ENCODE results near the gene C5orf63.
"Not testable (repeated sequence)": the region's sequence is repeated elsewhere in the genome, so short reads cannot be mapped to it uniquely, and the experiment has no call there.

C5orf63 gene

DNA sequence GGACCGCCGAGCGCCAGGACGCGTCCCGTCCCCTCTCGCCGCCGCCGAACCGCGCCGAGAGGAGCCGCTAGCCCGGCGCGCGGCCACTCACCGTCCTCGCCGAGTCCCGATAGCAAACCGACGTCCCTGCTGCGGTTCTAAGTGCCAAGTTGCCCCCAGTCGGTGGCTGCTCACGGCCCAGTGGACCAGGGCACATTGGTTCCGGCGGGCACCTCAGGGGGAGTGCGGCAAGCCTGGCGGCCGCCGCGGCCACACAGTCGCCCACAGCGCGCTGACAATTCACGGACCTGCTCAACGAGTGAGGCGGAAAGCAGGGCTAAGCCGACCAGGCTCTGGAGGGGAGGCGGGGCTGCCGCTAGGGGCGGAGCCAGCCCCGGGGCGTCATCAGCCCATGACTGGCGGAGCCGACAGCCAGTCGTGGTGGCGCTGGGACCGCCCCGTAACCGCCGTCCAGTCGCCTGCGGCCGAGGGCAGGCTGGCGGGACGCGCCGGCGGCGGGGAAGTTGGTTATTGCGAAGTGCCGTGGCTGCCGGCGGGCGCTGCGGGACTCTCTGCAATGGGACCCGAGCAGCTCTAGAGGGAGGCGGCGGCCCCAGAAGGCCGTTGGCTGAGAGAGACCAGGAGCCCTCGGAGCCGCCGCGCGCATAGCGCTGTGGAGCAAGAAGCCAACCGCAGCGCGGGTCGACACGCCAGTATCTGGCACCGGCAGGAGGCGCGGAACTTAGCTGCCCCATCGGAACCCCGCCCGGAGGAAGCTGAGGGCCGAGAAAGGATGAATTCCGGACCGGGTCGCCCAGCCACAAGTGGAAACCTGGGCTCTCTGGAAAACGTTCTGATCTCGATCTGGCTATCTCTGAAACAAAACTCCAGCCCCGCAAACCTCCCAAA is 42.8 kb downstream of the C5orf63 start, which contains the start of gene MARCHF3:
MARCHF3 (minus strand) TSS at position 300 of the 888 bp plus-strand sequence. CDS start 112,387 bp downstream, outside the sequence.
- peak; percentile 86 to 94 (median 90) for DNase-seq

DNA sequence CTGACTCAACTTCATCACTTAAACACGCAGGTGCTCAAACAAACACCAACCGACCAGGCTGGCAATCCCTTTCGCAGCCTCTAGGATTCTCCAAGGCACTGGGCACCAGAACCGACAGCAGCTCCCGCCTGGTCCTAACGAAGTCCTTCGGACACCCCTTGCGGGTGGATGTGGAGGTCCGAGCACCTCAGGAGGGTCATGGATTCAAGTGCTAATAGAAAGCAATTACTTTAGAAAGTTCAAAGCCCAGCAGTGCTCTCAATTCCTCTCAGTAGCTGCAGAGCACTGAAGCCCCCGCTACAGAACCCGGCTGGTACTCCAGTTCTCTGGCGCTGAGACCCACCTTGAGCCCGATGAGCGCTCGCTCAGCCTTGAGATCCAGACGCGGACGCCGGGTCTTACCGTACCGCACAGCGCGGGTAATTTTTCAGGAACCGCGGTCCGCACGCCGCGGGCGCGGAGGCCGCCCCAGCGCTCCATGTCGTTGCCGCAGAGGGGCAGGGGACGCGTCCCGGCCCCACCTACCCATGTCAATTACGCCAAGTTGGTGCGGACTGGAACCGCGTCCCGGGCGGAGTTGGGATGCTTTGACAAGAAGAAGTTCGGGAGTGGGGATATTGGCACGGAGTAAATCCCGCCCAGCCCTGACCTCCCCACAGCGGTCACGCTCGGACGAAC is 43.6 kb downstream of the C5orf63 start:
- DNase-seq: peak; percentile 12 to 50 (median 25)

DNA sequence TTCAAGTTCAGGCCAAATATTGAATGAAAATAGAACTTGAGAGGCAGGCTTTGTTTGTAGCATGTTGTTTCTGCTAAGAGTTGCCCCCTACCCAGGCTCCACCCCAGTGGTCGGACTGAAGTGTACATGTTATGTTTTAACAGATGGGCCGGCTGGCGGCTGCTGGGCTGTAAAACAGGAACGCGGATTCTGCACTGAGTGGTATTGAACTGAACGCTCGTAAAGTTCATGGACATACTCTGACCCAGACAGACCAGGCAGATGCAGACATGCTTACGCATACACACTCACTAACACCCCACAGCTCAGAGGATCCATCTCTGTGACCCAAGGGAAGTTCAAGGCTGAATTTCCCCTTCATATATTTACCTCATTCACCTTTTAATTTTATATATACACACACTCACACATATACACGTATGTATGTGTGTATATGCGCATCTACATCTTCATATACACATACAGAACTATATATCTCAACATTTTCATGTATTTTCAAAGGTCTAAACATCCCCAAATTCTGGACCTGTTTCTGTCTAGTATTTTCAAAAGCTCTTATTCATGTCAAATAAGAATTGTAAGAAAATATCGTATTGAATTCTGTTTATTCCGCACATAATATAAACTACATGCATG is 44.4 kb downstream of the C5orf63 start:
- DNase-seq: no peak

DNA sequence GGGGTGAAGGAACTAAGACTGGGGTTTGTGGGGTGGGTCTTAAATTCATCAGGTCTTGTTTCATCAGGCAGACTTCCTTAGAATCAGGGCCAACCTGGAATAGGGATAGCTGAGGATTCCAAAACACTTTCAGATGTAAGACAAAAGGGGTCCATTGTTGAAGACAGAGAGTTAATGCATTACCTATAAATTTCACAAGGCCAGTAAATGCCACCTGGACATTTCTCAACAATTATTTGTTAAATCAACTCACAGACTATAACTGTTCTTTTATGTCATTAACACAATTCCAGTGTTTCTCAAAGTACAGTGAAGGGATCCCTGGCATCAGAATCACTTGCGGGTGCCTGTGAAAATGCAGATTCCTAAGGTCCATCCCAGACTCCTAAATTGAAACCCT is 45.8 kb downstream of the C5orf63 start:
- no peak for DNase-seq

DNA sequence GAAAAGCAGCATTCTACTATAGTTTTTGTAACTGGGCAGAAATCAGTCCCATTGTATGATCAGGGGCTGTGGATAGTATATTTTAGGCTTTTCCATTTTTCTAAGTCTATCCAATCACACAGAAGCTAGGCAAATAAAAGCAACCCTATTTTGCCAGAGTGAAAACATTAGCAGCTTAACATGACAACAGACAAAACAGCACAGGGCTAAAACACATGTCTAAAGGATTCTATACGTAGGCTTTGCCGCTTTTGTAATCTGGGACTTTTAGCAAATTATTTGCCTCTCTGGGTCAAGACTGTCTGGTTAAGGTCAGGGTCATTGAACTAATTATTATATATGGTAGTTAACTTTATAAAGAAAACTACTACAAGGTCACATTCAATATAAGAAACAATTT is 47.1 kb downstream of the C5orf63 start:
- DNase-seq: no peak

DNA sequence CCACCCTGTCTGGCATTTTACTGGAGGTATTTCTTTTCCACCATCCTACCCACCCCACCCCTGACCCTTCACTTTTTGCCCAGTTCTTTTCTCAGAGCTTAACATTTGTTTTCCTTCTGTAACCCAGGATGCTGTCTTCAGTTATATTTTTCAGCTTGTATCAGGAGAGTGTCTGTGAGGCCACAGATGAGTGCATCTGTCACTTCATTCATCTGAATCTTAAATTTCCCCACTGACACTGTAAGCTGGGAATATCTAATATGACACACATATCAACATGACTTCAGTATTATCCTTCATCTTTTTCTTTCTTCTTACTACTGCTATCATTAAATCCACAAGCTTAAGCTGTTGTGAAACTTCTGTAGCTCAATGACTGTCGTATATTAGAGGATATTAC is 47.8 kb downstream of the C5orf63 start:
- no peak for DNase-seq

DNA sequence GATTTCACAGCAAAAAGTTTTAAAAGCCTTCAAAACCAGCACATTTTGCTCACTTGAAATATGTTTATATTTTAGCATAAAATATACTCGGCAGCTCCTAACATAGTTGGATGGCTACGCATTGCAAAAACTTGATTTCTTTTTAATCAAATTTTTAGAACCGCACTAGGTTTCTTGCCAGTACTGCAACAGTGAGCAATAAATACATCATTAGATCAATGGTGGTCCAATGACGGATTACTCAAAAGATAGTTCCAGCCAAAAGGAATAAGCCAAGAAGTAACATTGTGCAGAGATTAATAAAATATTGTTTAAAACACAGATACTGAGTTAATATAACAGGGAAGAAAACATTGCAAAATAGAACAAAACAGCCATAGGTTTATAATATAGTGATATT is 48.5 kb downstream of the C5orf63 start:
- no peak for DNase-seq

DNA sequence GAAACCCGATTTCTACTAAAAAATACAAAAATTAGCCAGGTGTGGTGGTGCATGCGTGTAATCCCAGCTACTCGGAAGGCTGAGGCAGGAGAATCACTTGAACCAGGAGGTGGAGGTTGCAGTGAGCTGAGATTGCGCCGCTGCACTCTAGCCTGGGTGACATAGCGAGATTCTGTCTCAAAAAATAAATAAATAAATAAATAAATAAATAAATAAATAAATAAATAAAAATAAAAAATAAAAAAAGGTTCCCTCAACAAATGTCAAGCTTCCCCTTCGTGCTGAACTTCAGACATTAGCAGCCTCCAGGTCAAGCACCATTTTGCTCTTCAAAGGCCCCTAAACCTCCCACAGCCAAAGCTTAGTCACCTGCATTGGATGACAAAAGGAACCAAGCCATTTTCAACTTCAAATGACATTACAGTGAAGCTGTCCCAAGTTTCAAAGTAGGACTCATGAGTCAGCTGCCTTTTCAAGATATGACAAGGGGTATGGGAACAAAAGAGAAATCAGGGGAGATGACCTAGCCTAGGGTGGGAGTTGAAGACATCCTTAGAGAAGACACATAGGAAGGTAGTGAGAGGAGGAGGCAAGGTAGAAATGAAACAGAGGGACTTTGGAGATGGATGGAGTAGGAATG is 49.6 kb downstream of the C5orf63 start:
- not testable (repeated sequence) for DNase-seq

DNA sequence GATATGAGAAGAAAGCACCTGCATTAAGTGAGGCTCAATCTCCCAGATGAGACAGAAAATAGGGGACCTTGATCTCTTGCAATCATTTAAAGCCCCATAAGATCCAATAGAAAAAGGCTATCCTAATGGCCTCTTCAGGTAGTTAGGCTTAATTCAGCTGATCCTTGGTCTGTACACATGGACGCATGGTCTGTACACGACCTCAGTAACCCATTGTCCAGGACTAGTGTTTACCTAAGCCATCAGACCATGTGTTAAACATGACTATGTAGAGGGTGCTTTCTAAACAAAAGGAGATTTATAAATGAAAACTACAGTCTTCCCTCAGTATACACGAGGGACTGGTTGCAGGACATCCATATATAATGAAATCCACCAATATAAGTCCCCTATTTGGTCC is 50.5 kb downstream of the C5orf63 start:
- no peak for DNase-seq

DNA sequence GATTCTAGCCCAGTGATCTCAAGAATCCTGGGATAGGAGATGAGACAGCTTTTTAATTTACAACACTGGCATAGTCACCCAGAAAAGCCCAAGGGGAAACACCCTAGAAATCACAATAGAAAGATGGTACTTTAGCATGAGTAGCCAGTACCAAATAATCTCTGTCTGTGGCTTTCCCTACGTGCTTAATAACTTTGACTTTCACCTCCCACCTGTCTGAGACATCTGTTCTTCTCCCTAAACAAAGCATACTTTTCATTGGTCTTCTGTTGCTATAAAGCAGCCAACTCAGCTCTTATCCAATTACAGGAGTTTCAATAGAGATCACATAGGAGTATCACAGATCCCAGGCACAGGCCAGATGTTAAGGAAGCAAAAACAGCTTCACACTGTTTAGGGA is 53.4 kb downstream of the C5orf63 start:
- DNase-seq: no peak

DNA sequence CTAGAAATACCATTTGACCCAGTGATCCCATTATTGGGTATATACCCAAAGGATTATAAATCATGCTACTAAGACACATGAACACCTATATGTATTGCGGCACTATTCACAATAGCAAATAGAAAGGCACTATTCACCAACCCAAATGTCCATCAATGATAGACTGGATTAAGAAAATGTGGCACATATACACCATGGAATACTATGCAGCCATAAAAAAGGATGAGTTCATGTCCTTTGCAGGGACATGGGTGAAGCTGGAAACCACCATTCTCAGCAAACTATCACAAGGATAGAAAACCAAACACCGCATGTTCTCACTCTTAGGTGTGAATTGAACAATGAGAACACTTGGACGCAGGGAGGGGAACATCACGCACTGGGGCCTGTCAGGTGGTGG is 56.6 kb downstream of the C5orf63 start:
- not testable (repeated sequence) for DNase-seq

DNA sequence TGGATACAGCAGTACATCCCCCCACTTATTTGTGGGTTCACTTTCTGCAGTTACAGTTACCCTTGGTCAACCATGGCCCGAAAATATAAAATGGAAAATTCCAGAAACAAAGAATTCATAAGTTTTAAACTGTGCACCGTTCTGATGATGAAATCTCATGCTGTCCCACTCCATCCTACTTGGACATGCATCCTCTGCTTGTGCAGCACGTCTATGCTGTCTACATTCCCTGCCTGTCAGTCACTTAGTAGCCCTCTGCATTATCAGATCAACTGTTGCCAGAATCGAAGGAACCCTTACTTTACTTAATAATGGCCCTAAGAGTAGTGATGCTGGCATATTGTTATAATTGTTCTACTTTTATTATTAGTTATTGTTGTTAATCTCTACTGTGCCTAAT is 57.6 kb downstream of the C5orf63 start:
- no peak for DNase-seq

DNA sequence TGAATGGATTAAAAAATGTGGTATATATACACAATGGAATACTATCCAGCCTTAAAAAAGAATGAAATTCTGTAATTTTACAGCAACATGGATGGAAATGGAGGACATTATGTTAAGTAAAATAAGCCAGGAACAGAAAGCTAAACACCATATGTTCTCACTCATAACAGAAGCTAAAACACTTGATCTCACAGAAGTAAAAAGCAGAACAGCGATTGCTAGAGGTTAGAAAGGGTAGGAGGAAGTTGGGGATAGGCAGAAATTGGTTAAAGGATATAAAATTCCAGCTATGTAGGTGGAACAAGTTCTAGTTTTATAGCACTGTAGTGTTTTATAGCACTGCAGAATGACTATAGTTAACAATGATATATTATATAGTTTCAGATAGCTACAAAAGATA is 58.7 kb downstream of the C5orf63 start:
- no peak for DNase-seq

DNA sequence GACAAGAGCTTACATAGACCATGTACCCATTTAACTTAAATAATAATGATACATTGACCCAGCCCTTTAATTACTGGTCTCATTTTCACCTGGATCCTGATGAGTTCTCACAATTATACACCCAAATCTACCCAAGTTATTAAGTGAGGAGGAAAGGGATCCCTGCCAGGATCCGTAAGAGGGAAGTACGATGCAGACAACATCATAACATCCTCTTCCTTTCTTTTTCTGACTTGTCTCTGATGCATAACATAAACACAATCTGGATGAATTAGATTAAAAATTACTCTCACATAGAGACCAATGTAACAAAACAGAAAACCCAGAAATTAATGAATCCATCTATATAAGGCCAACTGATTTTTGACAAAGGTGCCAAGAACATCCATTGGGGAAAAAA is 59.9 kb downstream of the C5orf63 start:
- DNase-seq: no peak

DNA sequence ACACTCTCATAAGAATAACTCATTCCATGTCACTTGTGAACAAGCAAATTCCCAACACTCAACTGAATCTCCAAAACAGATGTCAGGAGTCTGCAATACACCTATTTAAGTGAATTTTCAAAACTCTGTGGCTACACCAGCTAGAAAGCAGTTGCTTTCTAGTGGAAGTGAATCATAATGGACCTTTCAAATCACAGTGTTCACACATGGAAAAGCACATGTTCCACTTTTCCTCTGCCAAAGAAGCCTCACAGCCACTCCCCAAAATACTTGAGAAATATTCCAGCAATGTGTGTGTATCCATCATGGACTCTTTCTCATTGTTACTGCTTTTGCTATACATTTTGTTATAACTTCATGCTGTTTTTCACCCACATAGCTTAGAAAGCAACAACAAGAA is 60.4 kb downstream of the C5orf63 start:
- no peak for DNase-seq

DNA sequence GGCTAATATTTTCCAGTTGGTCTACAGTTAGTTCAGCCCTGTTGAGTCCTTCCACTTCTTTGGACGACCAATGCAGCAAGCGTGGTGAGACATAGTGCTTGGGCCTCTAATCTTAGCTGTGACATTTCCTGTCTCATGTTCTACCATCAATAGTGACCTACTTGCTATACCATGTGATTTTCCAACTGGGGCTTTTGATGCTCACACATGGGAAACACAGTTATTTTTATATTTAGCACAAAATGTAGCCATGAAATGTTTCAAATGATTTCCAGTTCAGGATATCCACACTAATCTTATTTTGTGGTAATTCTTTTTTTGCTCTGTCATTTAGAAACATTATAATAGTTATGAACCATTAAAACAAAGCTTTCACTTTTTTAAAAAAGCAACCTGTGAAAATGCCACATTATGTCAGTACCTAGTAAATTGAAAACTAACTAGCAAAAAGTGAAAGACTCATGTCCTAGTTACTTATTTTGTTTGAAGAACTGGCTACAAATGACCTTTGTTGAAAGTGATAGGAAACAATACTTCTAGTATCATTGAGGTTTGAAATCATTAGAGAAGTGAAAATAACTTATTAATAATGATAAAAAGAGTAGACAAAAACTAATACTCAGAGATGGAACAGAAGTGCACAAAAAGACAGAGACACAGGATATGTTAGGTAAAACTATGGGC is 61.2 kb downstream of the C5orf63 start:
- DNase-seq: no peak

DNA sequence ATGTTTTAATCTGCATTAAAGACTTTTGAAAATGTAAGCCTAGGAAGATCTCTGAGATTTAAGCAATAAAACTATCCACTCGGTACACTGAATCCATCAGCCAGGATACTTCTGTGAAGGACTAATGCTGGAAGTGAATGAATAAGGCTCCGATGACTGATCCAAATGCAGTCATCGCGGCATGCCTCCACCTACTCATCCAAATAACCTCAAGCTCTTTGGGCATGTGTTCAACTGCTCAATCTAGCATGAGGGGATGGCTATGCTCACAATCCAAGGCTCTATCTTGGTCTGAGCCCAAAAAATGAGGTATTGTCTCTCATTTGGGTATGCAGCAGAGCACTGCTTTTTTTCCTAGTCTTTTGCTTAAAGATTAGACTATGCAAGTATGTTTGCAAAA is 62.1 kb downstream of the C5orf63 start:
- no peak for DNase-seq

DNA sequence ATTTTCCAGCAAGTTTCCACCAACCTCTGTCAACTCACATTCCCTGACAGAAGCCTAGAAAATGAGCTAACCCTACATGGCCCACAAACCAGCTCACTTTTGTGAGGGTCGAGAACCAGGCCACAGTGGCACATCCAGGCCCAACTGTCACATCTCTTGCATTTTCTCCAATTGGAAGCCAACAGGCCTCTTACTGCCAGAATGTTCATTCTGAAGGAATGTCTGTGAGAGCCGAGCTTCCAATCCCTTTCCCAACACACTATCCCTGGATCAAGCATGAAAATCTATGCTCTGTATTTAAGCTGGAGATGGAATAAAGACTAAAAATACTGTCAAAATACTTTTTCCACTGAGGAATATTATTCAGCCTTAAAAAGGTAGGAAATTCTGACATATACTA is 62.9 kb downstream of the C5orf63 start:
- no peak for DNase-seq

DNA sequence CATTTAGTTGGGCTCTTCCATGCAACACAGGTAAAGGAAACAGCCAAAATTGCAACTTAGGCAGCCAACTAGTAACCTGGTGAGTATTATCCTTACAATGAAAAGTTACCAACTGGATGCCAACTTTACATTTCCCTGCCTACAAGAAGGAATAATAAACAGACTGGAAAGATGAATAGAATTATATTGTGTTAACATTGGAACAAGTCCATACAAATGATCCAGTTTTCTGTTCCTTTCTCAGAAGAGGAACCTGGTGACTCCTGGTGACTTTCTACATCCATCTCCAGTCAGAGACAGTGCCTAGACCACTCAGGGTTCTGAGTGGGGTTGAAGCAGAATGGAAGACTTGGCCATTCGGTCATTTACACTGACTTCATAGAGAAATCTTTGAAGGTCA is 63.5 kb downstream of the C5orf63 start:
- no peak for DNase-seq

DNA sequence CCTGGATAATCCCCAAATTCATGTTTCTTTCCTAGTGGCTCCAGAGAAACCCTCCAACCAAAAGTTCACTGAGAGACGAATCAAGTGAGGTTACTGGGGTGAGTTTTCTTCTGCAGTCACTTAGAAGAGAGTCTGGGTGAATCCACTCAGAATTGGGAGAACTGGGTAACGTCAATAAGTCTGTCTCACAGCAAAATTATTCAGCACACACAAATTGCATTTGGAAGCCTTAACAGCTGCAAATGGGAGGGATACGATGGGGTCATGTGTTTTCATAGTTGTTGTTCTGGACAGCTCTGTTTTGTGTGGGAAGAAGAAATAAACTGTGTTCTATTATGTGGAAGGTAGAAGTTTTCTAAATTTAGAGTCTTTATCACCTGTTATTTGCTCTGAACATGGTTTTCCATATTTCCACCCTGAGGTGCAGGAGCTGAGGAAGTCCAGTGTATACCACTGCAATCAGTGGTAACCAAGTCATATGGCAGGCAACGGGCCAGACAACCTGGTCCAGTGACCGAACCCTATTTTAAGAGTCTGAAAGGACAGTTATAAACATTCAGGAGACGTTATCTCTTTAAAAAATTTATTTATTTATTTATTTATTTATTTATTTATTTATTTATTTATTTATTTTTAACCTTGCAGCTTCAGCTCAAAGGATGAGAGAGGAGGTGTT is 64.9 kb downstream of the C5orf63 start:
- DNase-seq: no peak

DNA sequence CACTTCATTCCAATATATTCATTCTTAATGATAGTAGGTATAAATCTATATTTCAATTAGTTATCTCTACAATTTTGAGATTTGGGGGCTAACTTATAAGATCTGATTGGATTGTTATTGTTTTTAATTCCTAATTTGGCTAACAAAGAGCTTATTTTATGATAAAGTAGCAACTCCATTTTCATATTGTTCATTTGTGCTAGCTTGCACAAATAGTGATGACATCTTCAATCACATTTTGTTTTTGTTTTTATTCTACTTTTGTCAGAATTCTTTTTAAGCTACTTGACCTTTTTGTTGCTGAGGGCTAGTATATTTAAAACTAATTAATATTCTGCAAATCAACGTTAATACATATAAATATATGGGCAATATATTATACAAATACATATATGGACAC is 65.8 kb downstream of the C5orf63 start:
- DNase-seq: no peak

DNA sequence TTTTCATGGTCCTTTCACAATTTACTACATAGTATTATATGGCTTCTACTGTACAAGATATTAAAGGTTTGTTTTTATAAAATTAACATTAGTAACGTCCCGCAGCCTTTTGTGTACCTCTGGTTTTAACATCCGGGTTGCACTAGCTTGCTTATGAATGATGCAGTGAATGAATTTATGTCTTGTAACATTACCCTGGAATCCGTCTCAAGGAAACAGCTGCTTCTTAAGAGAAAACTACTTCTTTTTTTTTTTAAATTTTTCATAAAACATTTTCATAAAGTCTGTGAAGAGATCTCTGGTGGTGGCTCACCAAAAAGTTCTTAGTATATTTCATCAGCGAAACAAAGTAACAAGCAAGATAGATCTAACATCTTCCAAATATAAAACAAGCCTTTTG is 66.6 kb downstream of the C5orf63 start:
- no peak for DNase-seq

Measured in T-helper 2 cell (primary cell).